ENCODE results near the gene CEP131. TPM values are rescaled to one million over a fixed set of nuclear protein-coding genes. Genes with fewer than 3 reads are reported as not detected.

Gene CEP131
- total and polyA plus RNA-seq, 2 donors (not counting 3 experiments of a cell fraction or from before 2014, with no cell fraction given), result 5.3 to 17.9 TPM

DNA sequence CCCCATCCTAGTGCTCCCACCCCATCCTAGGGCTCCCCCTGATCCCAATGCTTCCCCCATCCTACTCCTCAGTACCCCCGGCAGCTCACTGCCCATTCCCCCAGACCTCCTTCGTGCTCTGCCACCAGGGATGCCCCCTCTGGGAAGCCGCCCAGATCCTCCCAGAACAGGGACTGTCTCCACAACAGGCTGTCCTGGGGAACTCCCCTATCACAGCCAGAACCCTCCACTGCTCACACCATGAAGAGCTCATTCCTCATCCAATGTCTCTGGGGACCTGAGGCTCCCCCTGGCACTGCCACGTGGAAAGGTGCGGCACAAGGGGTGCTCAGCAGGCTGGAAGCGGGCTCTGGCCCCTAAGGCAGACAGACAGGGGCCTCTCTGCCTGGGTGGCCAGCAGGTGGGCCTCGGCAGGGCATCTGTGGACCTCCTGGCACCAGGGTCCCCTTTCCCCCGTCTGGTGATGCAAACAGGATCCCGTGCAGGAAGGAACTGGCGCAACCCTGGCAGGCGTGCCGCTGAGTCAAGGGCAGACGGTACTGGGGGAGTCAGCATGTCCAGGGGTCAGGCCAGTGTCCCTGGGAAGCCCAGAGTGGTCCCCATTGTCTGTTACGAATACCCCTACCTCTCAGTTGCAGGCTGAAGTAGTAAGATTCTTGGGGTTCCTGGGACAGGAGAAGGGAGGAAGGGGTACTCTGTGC, 72.2 kb downstream of the CEP131 start:
- ChIA-PET POLR2A (no interaction called here), CTCF (interaction anchor here (1.9 kb wide), 1 partner anchor 50 kb away, joined by 4 read pairs; no protein-coding TSS in a partner anchor)
- FAIRE-seq, result no peak
- H3K4me1 ChIP-seq (ENCODE audit: control insufficient read depth, extremely low read depth, insufficient read depth, low read length), result peaks cover 5% of the 10 kb centered on the region
- no peak overlapping the region for H2AFZ ChIP-seq (ENCODE audit: low read depth, low read length)
- dilution Hi-C loops (cut with MboI; ENCODE audit: extremely low pct_ligation_motif_present, low sequenced_read_pairs), result no loop called here
- TF ChIP-seq POLR2A (IDR thresholded peaks at IDR 0.05; ENCODE audit: low read depth, low read length) (no peak), JUN (IDR thresholded peaks at IDR 0.05; ENCODE audit: borderline replicate concordance, insufficient read depth, insufficient read length, low read depth) (no peak), MYC (IDR thresholded peaks at IDR 0.05; ENCODE audit: low read depth, low read length) (no peak), POLR2AphosphoS5 (IDR thresholded peaks at IDR 0.05; ENCODE audit: insufficient read depth, low read depth, low read length) (no peak), FOS (IDR thresholded peaks at IDR 0.05; ENCODE audit: borderline replicate concordance, insufficient read depth, low read length) (no peak), GATA2 (IDR thresholded peaks at IDR 0.05; ENCODE audit: insufficient read depth, insufficient read length, low read depth, low read length) (no peak), EZH2 (IDR thresholded peaks at IDR 0.05; ENCODE audit: borderline replicate concordance, low read depth, low read length, severe bottlenecking) (no peak)
- TF ChIP-seq, protein P1, sequence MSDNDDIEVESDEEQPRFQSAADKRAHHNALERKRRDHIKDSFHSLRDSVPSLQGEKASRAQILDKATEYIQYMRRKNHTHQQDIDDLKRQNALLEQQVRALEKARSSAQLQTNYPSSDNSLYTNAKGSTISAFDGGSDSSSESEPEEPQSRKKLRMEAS (IDR thresholded peaks at IDR 0.05; ENCODE audit: insufficient read depth, insufficient read length), result no peak
- TF ChIP-seq, protein P2, sequence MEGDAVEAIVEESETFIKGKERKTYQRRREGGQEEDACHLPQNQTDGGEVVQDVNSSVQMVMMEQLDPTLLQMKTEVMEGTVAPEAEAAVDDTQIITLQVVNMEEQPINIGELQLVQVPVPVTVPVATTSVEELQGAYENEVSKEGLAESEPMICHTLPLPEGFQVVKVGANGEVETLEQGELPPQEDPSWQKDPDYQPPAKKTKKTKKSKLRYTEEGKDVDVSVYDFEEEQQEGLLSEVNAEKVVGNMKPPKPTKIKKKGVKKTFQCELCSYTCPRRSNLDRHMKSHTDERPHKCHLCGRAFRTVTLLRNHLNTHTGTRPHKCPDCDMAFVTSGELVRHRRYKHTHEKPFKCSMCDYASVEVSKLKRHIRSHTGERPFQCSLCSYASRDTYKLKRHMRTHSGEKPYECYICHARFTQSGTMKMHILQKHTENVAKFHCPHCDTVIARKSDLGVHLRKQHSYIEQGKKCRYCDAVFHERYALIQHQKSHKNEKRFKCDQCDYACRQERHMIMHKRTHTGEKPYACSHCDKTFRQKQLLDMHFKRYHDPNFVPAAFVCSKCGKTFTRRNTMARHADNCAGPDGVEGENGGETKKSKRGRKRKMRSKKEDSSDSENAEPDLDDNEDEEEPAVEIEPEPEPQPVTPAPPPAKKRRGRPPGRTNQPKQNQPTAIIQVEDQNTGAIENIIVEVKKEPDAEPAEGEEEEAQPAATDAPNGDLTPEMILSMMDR (IDR thresholded peaks at IDR 0.05; ENCODE audit: extremely low read depth in 1 of 2, insufficient read depth in 1 of 2, low read depth in 1 of 2, low read length in 2 of 2), result no peak
- no peaks in the 10 kb centered on the region for H3K79me2 ChIP-seq (ENCODE audit: control insufficient read depth, insufficient read depth, low read length)
- no peaks in the 10 kb centered on the region for H3K9me3 ChIP-seq (replicated peaks; ENCODE audit: control insufficient read depth, insufficient read depth, low read length)
- DNase-seq (ENCODE audit: low read depth, low spot score), result peak; percentile 13
- H3K4me3 ChIP-seq (replicated peaks in 1 of 3; ENCODE audit: insufficient read depth in 1 of 3, low read depth in 1 of 3, low read length in 3 of 3), result no peak overlapping the region
- no peak overlapping the region for H3K9ac ChIP-seq (replicated peaks; ENCODE audit: extremely low read depth, insufficient read depth, low read length)
- no peak overlapping the region for H3K4me2 ChIP-seq (ENCODE audit: insufficient read depth, low read length)
- peaks cover 0 to 2% of the 10 kb centered on the region in 2 experiments for H3K27me3 ChIP-seq (ENCODE audit: control insufficient read depth in 2 of 2, insufficient read depth in 2 of 2, low read length in 2 of 2)
- no peaks in the 10 kb centered on the region for H3K36me3 ChIP-seq (ENCODE audit: control insufficient read depth in 2 of 2, extremely low read depth in 1 of 2, insufficient read depth in 2 of 2, low read length in 2 of 2)
- intact Hi-C loops (cut with micrococcal nuclease), result no loop called here
- H4K20me1 ChIP-seq (replicated peaks; ENCODE audit: control insufficient read depth, extremely low read depth, insufficient read depth, low read length), result no peaks in the 10 kb centered on the region
- H3K27ac ChIP-seq (ENCODE audit: insufficient read depth, low read depth, low read length), result no peak overlapping the region
- BruUV-seq (replicated peaks), result no TSS peak
- no peaks in the 10 kb centered on the region for H3K9me1 ChIP-seq (replicated peaks; ENCODE audit: control insufficient read depth, extremely low read depth, insufficient read depth, low read length)
